ENCODE data around the gene ELAC1.
"Not testable (repeated sequence)": the region's sequence is repeated elsewhere in the genome, so short reads cannot be mapped to it uniquely, and the experiment has no call there.

- not testable (repeated sequence) for TF ChIP-seq POLR2AphosphoS5 (IDR thresholded peaks at IDR 0.05; ENCODE audit: borderline replicate concordance, low read depth, low read length); FOXP2 (optimal IDR thresholded peaks at IDR 0.05; ENCODE audit: control extremely low read depth, extremely low read length, insufficient read depth)
These were observed 21.9 kb upstream of the ELAC1 start for GRCh38 chr18:50945918-50946317.

Data from SK-N-MC (cell line).